Measurements from ENCODE around the gene CDPF1. TPM values are rescaled to one million over a fixed set of nuclear protein-coding genes. Genes with fewer than 3 reads are reported as not detected.

Gene CDPF1, protein sequence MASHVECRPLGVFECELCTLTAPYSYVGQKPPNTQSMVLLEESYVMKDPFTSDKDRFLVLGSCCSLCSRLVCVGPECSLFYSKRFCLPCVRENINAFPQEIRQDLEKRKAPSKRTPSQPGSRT
- total RNA-seq (2016; rRNA removed; fragmentation: Illumina TruSeq; extraction: Trizol), result 5.2 and 6.0 TPM in 2 replicates
- total RNA-seq (2016; cell fraction: cytosol; rRNA removed; fragmentation: Illumina TruSeq; extraction: Trizol; ENCODE audit: low read depth), result 3.1 and 4.1 TPM in 2 replicates
- total RNA-seq (2016; cell fraction: insoluble cytoplasmic fraction; rRNA removed; fragmentation: Illumina TruSeq; extraction: Trizol), result 4.7 and 6.0 TPM in 2 replicates
- 5.4 and 6.4 TPM in 2 replicates for total RNA-seq (2016; cell fraction: membrane; rRNA removed; fragmentation: Illumina TruSeq; extraction: Trizol)
- total RNA-seq (2016; cell fraction: nucleus; rRNA removed; fragmentation: Illumina TruSeq; extraction: Trizol), result 2.8 and 3.8 TPM in 2 replicates
- polyA plus RNA-seq (2011; rRNA removed), result 7.4 and 8.1 TPM in 2 replicates
- 7.0 and 8.0 TPM in 2 replicates for polyA plus RNA-seq (2011; cell fraction: cytosol; rRNA removed)
- 15.6 and 19.1 TPM in 2 replicates for polyA plus RNA-seq (2011; cell fraction: nucleus; rRNA removed)
- polyA plus RNA-seq (2012), result 3.3 and 4.7 TPM in 2 replicates
- polyA plus RNA-seq (2016; cell fraction: cytosol; fragmentation: Illumina TruSeq; extraction: Trizol; ENCODE audit: low read depth), result 2.9 and 3.7 TPM in 2 replicates
- 4.6 and 5.8 TPM in 2 replicates for polyA plus RNA-seq (2016; cell fraction: insoluble cytoplasmic fraction; fragmentation: Illumina TruSeq; extraction: Trizol; ENCODE audit: low read depth)
- polyA plus RNA-seq (2016; cell fraction: membrane; fragmentation: Illumina TruSeq; extraction: Trizol; ENCODE audit: low read depth), result 5.2 and 5.7 TPM in 2 replicates
- 4.2 and 5.9 TPM in 2 replicates for polyA plus RNA-seq (2016; cell fraction: nucleus; fragmentation: Illumina TruSeq; extraction: Trizol; ENCODE audit: insufficient read depth, low read depth)
- 3.5 and 3.6 TPM in 2 replicates for polyA minus RNA-seq (2011; rRNA and poly(A)+ RNA removed; ENCODE audit: low replicate concordance)
- polyA minus RNA-seq (2011; cell fraction: cytosol; rRNA and poly(A)+ RNA removed), result 1.3 and 2.3 TPM in 2 replicates
- polyA minus RNA-seq (2011; cell fraction: nucleus; rRNA and poly(A)+ RNA removed), result 1.9 and 2.2 TPM in 2 replicates
- Bru-seq, nascent RNA, result percentile 45 among the genes with signal in this experiment
- percentile 44 among the genes with signal in this experiment for BruChase-seq, experiment 1, labeled RNA remaining after a 6-hour chase
- BruChase-seq, experiment 2, labeled RNA remaining after a 2-hour chase, result percentile 45 among the genes with signal in this experiment
- long read RNA-seq, experiment 1, transcript CDPF1-201 (4 exons, 1,875 nt), result major isoform, 6 of 17 reads
- long read RNA-seq, experiment 1, partial matches to known transcripts, result 3 of 17 reads
- long read RNA-seq, experiment 1, other reads (novel, unspliced or antisense), result 5 of 17 reads
- long read RNA-seq, experiment 2, partial matches to known transcripts, result 4 of 9 reads
- long read RNA-seq, experiment 2, other reads (novel, unspliced or antisense), result 3 of 9 reads

DNA sequence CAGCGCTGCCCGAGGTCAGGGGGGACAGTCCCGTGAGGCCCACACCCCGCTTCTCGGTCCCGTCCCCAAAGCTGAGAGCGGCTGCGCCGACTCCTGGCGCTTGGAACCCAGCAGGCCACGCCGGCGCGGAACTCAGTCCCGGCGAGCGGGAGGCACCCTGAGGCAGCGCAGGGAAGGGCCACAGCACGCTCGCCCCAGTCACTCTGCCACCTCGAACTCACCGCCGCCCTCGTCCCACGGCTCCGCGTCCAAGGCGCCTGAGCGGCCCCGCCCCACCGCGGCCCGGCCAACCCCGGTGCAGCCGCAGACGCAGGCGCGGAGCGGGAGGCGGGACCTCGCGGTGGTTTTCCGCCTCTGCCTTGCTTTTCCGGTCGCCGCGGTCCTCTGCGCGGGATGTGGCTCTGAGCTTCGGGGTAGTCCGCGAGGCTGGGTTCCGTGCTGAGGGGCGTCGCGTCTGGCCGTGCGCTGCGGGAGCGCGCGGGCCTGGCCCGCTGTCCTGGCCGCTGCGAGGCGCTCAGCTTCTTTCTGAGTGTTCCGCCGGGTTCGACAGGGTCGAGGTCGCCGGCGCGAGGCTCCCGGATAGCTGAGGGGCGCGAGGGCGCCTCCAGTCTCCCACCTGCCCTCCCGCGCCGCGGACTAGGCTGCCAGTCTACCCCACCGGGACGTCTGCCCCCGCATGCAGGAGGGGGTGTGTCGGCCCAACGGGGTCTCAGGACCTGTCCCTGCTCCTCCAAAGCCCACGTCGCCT lies at the start of gene CDPF1:
CDPF1 (minus strand) TSS at position 259 of the 748 bp plus-strand sequence. CDS start 2,009 bp downstream, outside the sequence.
- WGBS (ENCODE audit: low lambda C conversion rate), result 0% methylated on average over 5 of the region's 89 CpGs
- Histone ChIP-seq H3K4me2 (ENCODE audit: low read depth, low read length) (peak within 1 kb of the TSS; percentile 83), H3K9me3 (ENCODE audit: low read length) (no peaks in the 10 kb centered on the region), H3K4me1 (ENCODE audit: insufficient read depth, low read length) (peaks cover 46% of the 10 kb centered on the region), H3K9ac (ENCODE audit: insufficient read depth, low read depth, low read length) (peak within 1 kb of the TSS; percentile 88), H4K20me1 (ENCODE audit: insufficient read depth, low read length) (no peaks in the 10 kb centered on the region), H3K27ac (ENCODE audit: extremely low read length, insufficient read depth, low read length) (peak within 1 kb of the TSS; percentile 85), H3K27me3 (ENCODE audit: control insufficient read depth in 1 of 2, insufficient read depth in 2 of 2, low read length in 2 of 2) (no peaks in the 10 kb centered on the region), H3K4me3 (replicated peaks in 1 of 3; ENCODE audit: insufficient read depth in 1 of 3, low read depth in 2 of 3, low read length in 3 of 3) (peak within 1 kb of the TSS; percentile 70 to 95 (median 89)), H2AFZ (ENCODE audit: low read length) (no peak within 1 kb of the TSS), H3K36me3 (replicated peaks in 1 of 2; ENCODE audit: control insufficient read depth in 1 of 2, insufficient read depth in 2 of 2, low read length in 2 of 2) (0 out of 5 replicates have a peak, but pooled peaks cover 0 to 2% of the 10 kb centered on the region in 2 experiments), H3K79me2 (ENCODE audit: insufficient read depth, low read length) (peaks cover 4% of the 10 kb centered on the region)
- FAIRE-seq (no peak), ATAC-seq (peak; percentile 93), DNase-seq (ENCODE audit: low spot score) (peak; percentile 73)
- intact Hi-C loops (cut with micrococcal nuclease; ENCODE audit: unreplicated experiment) (loop anchor here (2.0 kb wide), 1 partner anchor 17 kb away; no protein-coding TSS in a partner anchor), in situ Hi-C loops (cut with HindIII; ENCODE audit: extremely low pct_ligation_motif_present, low pct_unique_long_range_greater_than_20kb) (no loop called here)
- BruUV-seq (replicated peaks), result TSS peak; percentile 56
- ChIA-PET POLR2A (interaction anchor here (0.9 to 7.2 kb wide), 12 partner anchors 9 to 254 kb away, joined by 3 to 83 read pairs (median 4); partner anchors contain the start of genes GTSE1, TRMU and TTC38), CTCF (ENCODE audit: low intra/inter-chr PET ratio, low total read pairs) (no interaction called here)
- peak; percentile 83; the same call in 1 of the 2 replicates for TF ChIP-seq ZNF761 (CRISPR knock-in tag; conservative IDR thresholded peaks at IDR 0.05)
- TF ChIP-seq, protein P1, sequence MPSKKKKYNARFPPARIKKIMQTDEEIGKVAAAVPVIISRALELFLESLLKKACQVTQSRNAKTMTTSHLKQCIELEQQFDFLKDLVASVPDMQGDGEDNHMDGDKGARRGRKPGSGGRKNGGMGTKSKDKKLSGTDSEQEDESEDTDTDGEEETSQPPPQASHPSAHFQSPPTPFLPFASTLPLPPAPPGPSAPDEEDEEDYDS (CRISPR knock-in tag; IDR thresholded peaks at IDR 0.05), result peak; percentile 85
- TF ChIP-seq, protein P2, sequence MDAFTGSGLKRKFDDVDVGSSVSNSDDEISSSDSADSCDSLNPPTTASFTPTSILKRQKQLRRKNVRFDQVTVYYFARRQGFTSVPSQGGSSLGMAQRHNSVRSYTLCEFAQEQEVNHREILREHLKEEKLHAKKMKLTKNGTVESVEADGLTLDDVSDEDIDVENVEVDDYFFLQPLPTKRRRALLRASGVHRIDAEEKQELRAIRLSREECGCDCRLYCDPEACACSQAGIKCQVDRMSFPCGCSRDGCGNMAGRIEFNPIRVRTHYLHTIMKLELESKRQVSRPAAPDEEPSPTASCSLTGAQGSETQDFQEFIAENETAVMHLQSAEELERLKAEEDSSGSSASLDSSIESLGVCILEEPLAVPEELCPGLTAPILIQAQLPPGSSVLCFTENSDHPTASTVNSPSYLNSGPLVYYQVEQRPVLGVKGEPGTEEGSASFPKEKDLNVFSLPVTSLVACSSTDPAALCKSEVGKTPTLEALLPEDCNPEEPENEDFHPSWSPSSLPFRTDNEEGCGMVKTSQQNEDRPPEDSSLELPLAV (CRISPR knock-in tag; conservative IDR thresholded peaks at IDR 0.05; ENCODE audit: low read depth), result no peak
- TF ChIP-seq ZNF256 (CRISPR knock-in tag; conservative IDR thresholded peaks at IDR 0.05), result no peak
- TF ChIP-seq IRX3 (CRISPR knock-in tag; IDR thresholded peaks at IDR 0.05; ENCODE audit: borderline replicate concordance, low read depth), result peak; percentile 21; the same call in 1 of the 2 replicates
- TF ChIP-seq ZNF225 (CRISPR knock-in tag; IDR thresholded peaks at IDR 0.05), result peak; percentile 40; the same call in 1 of the 2 replicates
- TF ChIP-seq NFYC (CRISPR knock-in tag; IDR thresholded peaks at IDR 0.05), result peak; percentile 68
- TF ChIP-seq ZNF12 (CRISPR knock-in tag; IDR thresholded peaks at IDR 0.05), result peak; percentile 14; the same call in 1 of the 2 replicates
- peak; percentile 83; the same call in 1 of the 2 replicates for TF ChIP-seq ZNF484 (CRISPR knock-in tag; IDR thresholded peaks at IDR 0.05; ENCODE audit: borderline replicate concordance, low read depth)
- TF ChIP-seq, protein P3, sequence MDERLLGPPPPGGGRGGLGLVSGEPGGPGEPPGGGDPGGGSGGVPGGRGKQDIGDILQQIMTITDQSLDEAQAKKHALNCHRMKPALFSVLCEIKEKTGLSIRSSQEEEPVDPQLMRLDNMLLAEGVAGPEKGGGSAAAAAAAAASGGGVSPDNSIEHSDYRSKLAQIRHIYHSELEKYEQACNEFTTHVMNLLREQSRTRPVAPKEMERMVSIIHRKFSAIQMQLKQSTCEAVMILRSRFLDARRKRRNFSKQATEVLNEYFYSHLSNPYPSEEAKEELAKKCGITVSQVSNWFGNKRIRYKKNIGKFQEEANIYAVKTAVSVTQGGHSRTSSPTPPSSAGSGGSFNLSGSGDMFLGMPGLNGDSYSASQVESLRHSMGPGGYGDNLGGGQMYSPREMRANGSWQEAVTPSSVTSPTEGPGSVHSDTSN (CRISPR knock-in tag; IDR thresholded peaks at IDR 0.05), result no peak
- TF ChIP-seq, protein P4, sequence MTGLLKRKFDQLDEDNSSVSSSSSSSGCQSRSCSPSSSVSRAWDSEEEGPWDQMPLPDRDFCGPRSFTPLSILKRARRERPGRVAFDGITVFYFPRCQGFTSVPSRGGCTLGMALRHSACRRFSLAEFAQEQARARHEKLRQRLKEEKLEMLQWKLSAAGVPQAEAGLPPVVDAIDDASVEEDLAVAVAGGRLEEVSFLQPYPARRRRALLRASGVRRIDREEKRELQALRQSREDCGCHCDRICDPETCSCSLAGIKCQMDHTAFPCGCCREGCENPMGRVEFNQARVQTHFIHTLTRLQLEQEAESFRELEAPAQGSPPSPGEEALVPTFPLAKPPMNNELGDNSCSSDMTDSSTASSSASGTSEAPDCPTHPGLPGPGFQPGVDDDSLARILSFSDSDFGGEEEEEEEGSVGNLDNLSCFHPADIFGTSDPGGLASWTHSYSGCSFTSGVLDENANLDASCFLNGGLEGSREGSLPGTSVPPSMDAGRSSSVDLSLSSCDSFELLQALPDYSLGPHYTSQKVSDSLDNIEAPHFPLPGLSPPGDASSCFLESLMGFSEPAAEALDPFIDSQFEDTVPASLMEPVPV (CRISPR knock-in tag; IDR thresholded peaks at IDR 0.05), result no peak; the same call in 1 of the 2 replicates
- peak; percentile 67 for TF ChIP-seq ERF (CRISPR knock-in tag; IDR thresholded peaks at IDR 0.05)

Data from HepG2 (cell line).